Kidney tubule cell (primary cell): ENCODE measurements around the gene MAPK11.
"Not testable (repeated sequence)": the region's sequence is repeated elsewhere in the genome, so short reads cannot be mapped to it uniquely, and the experiment has no call there.

Source experiments
- DNase-seq: peaks from one replicate; pipeline ENCODE4 v3.0.0-alpha.2; 2018; ENCODE audit warnings: low spot score

MAPK11 gene

GRCh38 chr22:50276143-50276542 is 6.0 kb upstream of the MAPK11 start:
- peak; percentile 77 for DNase-seq

GRCh38 chr22:50275181-50276055 is 5.2 kb upstream of the MAPK11 start:
- DNase-seq: no peak

DNA sequence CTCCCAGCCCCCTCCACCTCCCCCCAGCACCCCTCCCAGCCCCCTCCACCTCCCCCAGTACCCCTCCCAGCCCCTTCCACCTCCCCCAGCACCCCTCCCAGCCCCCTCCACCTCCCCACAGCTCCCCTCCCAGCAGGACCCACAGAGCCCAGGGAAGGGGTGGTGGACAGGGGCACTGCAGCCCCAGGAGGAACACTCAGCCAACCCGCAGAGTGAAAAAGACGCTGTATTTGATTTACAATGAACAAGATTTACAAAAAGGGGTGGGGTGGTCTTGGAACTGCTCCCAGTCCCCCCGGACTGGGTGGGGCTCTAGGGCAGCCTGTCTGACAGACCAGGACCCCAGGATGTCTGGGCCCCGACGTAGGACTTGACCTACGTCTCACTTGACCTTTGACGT is 4.6 kb upstream of the MAPK11 start:
- no peak for DNase-seq

DNA sequence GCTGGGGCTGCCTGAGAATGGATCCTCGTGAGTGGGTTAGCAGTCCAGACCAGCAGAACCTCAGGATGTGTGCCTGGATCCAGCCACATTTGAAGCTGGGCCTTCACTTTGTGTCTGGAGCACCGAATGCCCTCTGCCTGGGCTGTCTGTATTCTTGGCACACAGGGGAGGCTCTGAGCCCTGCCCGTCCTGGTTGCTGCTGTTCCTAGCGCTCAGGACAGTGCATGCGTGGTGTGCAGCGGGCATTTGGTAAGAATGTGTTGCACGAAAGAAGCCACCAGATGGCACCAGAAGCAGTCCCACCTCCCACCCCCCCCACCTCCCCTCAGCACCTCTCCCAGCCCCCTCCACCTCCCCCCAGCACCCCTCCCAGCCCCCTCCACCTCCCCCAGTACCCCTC is 4.1 kb upstream of the MAPK11 start:
- peak; percentile 56 for DNase-seq

DNA sequence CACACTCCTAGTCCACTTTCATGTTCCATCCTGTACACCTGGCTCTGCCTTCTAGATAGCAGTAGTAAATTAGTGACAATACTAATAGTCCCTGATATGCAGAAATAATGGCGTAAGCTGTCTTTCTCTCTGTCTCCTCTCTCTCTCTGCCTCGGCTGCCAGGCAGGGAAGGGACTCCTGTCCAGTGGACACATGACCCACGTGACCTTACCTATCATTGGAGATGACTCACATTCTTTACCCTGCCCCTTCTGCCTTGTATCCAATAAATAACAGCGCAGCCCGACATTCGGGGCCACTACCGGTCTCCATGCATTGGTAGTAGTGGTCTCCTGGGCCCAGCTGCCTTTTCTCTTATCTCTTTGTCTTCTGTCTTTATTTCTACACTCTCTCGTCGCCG is 3.6 kb upstream of the MAPK11 start:
- not testable (repeated sequence) for DNase-seq

- DNase-seq: not testable (repeated sequence)
Measured at GRCh38 chr22:50273352-50273751, 3.2 kb upstream of the MAPK11 start.

DNA sequence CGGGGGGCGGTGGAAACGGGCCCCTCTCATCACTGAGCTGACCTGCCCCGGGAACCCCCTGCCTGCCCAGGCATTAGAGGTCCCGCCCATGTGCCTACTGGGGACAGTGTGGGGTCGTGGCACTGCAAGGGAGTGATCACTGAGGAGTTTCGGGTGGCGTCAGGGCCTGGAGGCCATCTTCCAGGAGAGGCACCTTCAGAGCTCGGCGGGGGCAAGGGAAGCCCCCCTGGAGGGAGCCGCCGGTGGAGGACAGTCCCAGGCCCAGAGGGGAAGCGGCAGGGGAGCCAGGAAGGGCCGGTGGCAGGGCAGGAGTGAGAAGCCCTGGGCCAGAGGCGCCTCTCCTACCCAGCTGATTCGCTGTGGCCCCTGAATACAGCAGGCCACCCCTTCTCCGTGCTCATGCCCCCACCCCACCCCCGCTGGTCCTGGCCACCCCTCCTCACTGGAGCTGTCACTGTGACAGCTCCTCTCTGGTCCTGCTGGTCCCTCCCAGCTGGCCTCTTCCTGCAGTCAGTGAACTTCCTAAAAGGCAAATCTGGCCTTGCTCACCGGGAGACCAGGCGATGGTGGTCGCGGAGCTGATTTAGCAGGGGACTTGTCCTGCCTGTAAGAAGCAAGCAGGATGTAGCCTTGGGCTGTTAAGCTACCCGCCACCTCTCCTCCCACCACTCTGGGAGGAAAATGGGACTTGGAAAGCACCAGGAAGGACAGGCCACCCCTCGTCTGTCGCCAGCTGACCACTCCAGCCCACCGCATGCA is 2.0 kb upstream of the MAPK11 start:
- no peak for DNase-seq

DNA sequence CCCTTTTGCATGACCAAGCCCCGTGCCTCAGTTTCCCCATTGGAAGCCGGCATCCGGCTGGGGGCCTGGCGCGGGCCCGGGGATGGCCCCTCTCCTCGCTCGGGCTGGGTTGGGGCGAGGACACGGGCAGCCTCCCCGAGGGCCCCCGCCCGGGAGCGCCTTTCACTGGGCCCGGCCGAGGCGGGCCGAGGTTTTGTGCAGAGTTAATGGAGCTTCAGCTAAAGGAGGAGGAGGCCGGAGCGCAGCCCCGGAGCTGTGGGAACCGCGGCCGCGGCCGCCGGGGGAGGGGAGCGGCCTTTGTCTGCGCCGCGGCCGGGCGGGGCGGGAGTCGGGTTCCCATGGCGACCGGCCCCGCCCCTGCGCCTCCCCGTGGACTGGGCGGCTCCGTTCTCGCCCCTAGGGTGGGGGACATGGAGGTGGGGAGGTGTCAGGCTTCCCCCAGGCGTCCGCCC is 1.4 kb upstream of the MAPK11 start:
- DNase-seq: peak; percentile 66

- peak; percentile 72 for DNase-seq
Measured at GRCh38 chr22:50270666-50271394, 650 bp upstream of the MAPK11 start.

DNA sequence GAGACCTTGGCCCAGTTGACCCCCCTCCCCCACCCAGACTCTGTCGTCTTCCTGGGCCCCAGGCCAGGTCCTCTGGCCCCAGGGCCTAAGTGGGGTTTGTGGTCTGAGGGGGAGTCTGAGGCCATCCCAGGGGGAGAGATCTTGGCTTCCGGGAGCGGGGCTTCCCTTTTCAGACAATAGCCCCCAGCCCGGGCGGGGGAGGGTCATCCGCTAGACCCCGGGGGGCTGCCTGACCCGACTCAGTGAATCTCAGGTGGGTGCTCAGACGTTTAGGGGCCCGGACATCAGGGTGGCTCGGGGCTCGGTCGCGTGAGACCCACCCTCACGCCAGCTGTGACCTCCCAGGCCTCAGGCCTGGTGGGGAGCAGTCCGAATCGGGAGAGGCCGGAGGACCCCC is 609 bp downstream of the MAPK11 start:
- no peak for DNase-seq

GRCh38 chr22:50268655-50269113 is 1.5 kb downstream of the MAPK11 start:
- no peak for DNase-seq

- DNase-seq: peak; percentile 58
Measured at GRCh38 chr22:50267591-50268390, 2.4 kb downstream of the MAPK11 start.

- DNase-seq: no peak
Measured at GRCh38 chr22:50266994-50267393, 3.2 kb downstream of the MAPK11 start.

DNA sequence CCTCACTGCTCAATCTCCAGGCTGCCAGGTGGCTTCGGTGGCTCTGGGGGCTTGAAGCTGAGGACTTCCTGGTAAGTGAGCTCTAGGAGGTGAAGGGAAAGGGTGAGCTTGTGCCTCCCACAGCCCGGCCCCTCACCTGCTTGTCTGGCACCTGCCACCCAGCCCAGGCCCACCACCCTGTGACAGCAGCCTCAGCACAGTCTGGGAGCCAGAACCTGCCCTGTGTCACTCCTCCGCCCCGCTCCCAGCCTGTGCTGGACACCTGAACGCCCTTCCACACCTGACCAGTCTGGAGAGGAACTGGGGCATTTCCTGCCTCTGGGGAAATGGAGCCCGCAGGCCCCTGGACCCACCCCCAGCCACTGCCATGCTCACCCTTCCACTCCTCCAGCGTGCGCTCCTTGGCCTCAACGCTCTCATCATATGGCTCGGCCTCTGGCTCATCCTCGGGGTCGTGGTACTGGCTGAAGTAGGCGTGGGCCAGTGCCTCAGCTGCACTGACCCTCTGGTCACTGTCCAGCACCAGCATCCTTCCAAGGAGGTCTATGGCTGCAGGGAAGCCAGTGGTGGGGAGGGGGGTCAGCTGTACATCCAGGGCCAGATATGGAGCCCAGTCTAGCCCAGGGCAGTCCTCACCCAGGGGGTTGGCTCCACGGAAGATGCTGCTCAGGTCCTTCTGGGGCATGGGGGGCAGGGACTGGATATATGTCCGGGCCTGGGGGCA is 5.1 kb downstream of the MAPK11 start:
- DNase-seq: no peak

DNA sequence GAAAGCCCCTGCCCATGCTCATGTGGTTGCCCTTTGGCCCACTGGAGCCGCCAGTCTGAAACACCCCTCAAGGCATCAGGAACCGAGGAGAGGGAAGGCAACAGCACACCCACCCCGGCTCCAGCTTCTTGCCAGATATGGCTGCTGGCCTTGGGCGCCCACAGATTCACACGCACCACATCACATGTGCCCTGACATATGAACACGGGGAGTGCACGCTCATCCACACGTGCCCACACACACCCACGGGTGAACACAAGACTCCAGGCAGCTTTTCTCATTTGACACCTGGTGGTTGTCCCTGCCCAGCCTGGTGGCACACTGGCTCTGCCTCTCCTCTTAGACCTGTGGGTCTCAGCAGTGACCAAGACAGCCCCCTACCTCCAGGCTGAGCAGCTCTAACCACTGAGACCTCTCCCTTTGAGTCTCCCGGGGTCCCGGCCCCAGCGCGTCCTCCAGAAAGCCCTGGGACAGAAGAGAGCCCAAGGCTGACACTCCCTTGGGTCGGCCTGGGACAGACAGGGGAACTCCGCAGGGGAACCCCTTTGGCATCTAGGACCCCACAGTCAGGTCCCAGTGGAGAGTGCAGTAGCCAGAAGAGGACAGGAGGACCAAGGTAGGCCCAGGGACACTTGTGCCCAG is 6.0 kb downstream of the MAPK11 start:
- no peak for DNase-seq

DNA sequence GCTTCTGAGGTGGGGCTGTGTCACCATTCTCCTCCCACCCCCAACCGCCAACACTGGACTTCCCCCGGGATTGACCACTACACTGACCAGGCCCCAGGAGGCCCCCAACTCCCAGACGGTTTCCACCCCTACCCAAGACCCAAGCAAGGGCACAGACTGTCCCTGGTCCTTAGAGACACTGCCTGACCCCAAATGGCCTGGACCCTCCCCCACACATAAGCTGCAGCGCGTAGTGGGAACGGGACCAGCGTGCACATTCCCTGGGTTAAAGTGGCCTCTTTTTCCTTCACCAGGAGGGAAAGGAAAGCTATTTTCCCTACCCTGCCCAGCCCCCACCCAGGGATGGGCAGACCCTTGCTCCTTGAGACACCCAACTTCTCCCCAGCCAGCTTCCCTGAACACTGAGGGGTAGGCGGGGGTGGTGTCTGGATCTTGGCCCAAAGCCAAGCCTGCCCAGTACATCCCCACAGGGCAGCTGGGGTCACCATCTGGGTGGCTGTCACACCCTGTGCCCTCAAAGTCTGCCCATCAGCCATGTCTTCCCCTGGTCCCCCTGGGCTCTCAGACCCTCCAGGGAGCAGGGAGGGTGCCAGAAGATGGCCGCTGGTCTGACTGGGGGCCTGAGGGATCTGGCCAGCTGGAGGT is 7.1 kb downstream of the MAPK11 start:
- no peak for DNase-seq

GRCh38 chr22:50262460-50262911 is 7.7 kb downstream of the MAPK11 start:
- DNase-seq: peak; percentile 63

- DNase-seq: peak; percentile 39
Measured at GRCh38 chr22:50261615-50262459, 8.3 kb downstream of the MAPK11 start, which contains the start of gene MAPK12. MAPK12 (minus strand) TSS chr22:50261683; CDS start chr22:50261509, 174 bp downstream.
